ENCODE measurements around the gene FAM24A.

The FAM24A gene

DNA sequence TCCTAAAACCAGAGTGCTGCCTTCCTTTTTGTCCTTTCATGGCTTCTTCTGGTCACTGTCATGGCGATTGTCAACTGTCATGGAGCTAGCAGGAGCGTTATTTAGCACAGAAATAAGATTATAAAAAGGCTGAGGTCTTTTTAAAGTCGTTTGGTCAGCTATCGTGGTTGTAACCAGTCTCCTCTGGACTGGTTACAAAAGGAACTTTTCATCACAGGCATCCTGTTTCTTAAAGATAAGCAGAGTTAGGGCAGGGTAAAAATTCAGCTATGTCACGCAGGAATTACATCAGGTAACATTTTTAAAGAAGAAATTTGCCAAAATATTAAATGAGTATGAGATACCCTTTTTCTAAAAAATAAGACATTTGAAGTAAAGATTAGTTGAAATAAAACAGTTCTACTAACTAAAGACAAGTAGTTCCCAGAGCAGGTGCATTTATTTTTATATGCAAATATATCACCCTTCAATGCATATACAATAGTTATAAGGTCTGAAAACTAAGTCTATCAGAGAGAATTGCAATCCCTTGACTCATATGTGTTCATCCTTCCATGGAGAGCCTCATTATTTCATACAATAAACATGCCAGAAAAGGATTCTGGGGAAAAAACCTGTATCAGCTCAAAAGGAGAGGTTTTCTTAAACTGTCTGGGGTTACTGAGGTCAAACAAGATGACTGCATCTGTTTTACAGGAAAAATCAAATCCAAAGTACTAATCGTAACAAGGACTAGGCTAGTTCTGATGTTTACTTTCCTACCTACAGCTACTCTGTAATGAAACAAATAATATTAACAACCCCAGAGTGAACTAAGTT is 20.9 kb downstream of the FAM24A start:
- DNase-seq: no peak

DNA sequence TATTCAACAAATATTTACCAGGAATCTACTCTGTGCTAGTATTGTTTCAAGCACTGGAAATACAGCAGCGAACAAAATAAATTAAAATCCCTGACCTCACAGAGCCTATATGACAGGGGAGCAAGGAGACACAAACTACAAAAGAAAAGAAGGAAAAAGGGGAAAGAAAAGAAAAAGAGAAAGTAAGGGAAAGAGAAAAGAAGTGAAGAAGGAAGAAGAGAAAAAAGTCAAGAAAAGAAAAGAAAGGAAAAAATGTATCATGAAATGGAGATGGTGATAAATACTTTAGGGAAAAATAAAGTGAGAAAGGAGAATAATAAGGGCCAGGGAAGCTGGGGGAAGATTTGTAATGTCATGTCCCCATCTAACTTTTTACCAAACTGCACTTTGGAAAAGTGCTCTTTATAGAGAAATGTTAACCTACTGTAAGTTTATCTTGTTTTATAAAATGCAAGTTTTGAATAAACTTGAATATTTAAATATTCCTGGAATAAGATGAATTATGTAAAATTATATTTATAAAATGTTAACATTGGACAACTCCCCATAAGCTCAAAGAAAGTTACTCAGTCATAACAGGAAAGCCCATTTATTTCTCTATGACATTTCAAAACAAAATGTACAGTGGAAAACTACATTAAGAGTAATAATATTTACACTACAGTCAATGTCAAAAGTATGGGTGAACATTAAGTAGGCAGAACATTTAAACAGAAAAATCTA is 28.9 kb downstream of the FAM24A start:
- DNase-seq: no peak

DNA sequence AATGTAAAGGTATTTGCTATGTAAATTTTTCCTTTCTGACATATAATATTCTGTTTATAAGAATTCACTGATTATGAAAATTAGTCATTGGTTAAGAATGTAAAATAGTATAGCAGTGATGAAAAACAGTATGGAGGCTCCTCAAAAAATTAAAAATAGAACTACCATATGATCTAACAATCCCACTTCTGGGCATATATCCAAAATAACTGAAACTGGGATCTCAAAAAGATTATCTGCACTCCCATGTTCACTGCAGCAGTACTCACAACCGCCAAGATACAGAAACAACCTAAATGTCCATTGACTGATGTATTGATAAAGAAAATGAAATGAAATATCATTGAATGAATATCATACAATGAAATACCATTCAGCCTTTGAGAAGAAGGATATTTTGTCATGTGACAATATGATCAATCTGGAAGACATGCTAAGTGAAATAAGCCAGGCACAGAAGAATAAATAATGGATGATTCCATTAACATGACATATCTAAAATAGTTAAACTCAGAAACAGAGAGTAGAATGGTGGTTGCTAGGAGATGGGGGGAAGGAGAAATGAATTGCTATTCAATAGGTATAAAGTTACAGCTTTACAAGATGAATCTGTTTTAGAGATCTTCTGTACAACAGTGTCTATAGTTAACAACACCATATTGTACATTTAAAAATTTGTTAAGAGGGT is 29.6 kb downstream of the FAM24A start:
- no peak for DNase-seq

DNA sequence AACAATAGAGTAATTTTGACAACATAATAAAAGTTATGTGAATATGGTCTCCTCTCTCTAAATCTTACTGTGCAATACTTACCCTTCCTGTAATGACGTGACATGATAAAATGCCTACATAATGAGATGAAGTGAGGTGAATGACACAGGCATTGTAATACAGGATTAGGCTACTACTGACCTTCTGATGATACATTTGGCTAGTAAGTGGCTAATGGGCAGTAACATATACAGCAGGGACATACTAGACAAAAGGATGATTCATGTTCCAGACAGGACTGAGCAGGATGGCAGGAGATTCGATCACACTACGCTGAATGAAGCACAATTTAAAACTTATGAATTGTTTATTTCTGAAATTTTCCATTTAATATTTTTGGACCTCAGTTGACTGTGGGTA is 38.9 kb downstream of the FAM24A start:
- no peak for DNase-seq

DNA sequence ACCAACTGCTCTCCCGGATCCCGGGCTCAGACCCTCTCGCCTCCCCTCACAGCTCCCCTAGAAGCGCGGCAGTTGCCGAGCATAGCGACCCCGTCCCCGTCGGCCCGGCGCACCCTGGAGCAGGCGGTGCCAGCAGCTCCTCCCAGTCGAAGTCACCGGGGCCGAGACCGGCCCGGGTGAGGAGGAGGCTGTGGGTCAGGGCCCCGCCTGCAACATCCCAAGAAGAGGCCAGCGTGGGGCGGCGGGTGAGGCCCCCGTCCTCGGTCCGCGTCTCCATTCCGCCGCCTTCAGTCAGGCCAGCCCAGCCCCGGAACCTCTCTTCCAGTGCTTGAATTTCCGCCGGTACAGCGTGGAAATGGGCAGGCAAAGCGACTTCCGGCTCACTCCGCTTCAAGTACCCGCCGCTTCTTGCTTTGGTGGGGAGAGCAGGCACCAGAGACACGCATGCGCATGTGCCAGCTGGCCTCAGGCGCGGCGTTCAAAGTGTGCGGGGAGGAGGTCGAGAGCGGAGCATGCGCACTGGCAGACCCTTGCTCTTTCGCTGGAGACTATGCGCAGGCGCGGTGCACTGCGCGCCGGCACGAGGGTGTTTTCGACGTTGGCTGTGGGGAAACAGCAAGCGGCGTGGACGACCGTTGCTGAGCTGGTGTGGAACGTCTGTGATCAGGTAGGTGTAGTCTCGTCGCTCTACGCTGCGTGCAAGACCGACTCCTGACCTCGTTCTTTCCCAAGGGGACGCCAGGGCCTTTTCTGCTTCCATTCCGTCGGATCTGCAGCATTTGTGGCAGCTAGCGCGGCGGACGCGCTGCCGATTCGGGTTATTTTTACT is 43.7 kb downstream of the FAM24A start, which contains the start of gene C10orf88:
Gene C10orf88, minus strand, starts transcription at position 326 of the 829 bp plus-strand sequence. Its CDS starts 49 bp downstream, at position 277.
- DNase-seq: peak; percentile 97

DNA sequence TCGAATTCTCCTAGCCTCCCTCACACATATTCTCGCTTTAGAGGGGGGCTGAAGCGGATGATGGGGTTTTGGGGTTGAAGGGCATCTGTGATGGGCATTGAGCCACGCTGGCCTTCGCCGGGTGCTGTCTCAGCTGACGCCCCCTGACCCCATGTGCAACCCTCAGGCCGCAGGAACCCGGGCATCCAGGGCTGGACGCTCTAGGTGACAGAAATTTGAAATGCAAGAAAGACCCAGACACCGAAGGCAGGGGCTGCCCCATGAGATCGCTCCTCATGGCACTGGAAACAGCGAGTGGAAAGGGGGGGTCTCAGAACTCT is 44.3 kb downstream of the FAM24A start:
- DNase-seq: no peak

DNA sequence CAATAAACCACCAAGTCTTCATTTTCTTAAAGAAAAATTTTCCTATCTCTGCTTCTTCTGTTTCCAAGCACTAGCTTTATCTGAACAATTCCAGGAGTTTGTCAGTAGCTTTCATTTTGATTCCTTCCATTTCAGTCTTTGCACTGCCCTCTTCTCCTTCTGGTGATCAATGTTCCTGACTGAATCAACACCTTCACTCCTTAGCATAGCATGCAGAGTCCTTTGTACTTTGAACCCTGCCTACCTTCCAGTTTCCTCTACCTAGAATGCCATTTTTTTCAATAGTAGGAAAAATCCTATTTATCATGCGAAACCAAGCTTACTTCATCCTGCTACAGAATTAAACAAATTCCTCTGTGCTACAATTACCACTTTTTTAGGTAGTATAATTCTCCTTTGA is 45.5 kb downstream of the FAM24A start:
- no peak for DNase-seq

DNA sequence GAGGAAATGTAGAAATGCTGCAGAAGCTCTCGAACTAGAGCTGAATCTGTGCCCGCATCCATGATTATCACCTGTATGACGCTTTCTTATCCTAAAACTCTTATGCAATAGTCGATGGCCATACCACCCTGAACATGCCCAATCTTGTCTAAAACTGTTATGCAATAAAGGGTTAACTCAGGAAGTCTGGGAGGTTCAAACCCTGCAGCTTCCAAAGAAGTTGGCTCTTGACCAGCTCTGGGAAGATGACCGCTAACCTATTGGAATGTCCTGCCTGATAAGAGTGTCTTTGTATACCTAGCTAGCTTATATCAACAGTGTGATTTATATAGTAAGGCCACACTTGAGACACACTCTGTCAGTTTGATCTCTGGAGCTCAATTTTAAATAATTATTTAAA is 47.1 kb downstream of the FAM24A start:
- no peak for DNase-seq

DNA sequence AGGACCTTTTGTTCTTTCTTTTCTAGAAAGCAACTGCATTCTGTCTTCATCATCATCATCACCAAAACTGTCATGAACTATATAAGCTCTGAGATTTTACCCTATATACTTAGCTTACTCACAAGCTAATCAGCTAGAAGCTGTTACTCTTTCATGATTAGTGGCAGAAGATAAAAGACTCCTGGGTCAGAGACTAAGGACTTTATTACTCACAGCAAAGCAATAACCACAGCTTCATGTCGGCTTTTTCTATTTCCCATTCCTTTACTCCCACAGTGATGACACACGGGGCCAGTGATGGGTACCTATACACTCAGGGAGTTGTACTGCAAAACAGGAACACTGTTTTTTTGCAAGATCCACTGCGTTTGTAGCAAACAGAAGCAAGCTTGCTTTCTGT is 52.0 kb downstream of the FAM24A start:
- DNase-seq: no peak
